C4-2B (cell line): ENCODE data around the gene ILF3.

ENCODE experiments used
- CTCF ChIP-seq: fragments of 450-650 bp; conservative IDR thresholded peaks from 2 replicates; pipeline ENCODE4 v1.5.1; 2017; ENCODE audit warnings: mild to moderate bottlenecking
- ZFX ChIP-seq: fragments of 450-650 bp; IDR thresholded peaks from 2 replicates; pipeline ENCODE4 v1.6.1; 2017

GRCh38 chr19:10740798-10741197, 86.7 kb downstream of the ILF3 start:
- TF ChIP-seq CTCF (no peak), ZFX (no peak)
